ENCODE data around the gene PLEKHO2. TPM values are rescaled to one million over a fixed set of nuclear protein-coding genes. Genes with fewer than 3 reads are reported as not detected.
"Not testable (repeated sequence)": the region's sequence is repeated elsewhere in the genome, so short reads cannot be mapped to it uniquely, and the experiment has no call there.

Gene PLEKHO2, protein sequence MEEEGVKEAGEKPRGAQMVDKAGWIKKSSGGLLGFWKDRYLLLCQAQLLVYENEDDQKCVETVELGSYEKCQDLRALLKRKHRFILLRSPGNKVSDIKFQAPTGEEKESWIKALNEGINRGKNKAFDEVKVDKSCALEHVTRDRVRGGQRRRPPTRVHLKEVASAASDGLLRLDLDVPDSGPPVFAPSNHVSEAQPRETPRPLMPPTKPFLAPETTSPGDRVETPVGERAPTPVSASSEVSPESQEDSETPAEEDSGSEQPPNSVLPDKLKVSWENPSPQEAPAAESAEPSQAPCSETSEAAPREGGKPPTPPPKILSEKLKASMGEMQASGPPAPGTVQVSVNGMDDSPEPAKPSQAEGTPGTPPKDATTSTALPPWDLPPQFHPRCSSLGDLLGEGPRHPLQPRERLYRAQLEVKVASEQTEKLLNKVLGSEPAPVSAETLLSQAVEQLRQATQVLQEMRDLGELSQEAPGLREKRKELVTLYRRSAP
- total RNA-seq (2022) (4.5 and 4.9 TPM in 2 replicates), Bru-seq, nascent RNA (percentile 51 among the genes with signal in this experiment), BruChase-seq, experiment 1, labeled RNA remaining after a 2-hour chase (percentile 73 among the genes with signal in this experiment), BruChase-seq, experiment 2, labeled RNA remaining after a 6-hour chase (percentile 61 among the genes with signal in this experiment)
- long read RNA-seq, partial matches to known transcripts = 0 of 4 reads
- long read RNA-seq, other reads (novel, unspliced or antisense) = 0 of 4 reads

DNA sequence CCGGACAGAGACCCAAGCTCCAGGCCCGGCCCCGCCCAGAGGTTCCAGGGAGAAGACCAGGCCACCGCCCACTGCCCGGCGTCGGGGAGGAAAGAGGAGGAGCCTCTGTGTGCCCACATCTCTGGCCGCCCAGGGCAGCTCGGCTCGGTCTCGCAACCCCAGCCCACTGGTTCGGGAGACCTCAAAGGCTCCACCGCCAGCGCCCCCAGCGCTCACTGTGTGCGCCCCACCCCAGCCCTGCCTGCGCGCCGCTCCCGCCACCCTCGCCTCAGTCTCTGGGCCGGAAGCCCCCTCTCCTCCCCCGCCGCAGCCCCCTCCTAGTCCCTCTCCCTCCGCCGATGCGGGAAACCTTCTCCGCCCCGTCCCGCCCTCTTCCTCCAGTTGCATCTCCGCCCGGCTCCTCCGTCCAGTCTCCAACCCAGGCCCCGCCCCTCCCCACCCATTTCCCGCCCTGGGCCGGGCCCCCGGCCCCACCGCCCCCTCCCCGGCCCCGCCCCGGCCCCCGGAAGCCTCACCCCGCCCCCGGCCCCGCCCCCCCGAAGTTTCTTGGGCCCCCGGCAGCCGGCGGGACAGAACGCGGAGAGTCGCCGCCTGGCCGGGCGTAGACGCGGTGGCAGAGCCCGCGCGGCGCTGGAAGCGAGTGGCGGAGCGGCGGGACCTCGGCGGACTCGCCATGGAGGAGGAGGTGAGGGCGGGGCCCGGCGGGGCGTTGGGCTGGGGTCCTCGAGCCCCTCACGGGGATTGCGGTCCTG is at the start of gene PLEKHO2:
Gene PLEKHO2, plus strand, starts transcription at position 572 of the 752 bp plus-strand sequence. Its CDS starts 102 bp downstream, at position 674.
- Mint-ChIP-seq H3K27me3 (ENCODE audit: insufficient read depth, unreplicated experiment) (peaks cover 2% of the 10 kb centered on the region), H3K36me3 (ENCODE audit: insufficient read depth, unreplicated experiment) (peaks cover 20% of the 10 kb centered on the region), H3K4me1 (ENCODE audit: low read depth, unreplicated experiment) (peaks cover 23% of the 10 kb centered on the region), H3K27ac (ENCODE audit: unreplicated experiment) (peak within 1 kb of the TSS; percentile 66), H3K4me3 (ENCODE audit: unreplicated experiment) (peak within 1 kb of the TSS; percentile 88), H3K9me3 (ENCODE audit: unreplicated experiment) (no peaks in the 10 kb centered on the region)
- intact Hi-C loops (cut with micrococcal nuclease; ENCODE audit: unreplicated experiment) = loop anchor here (5.0 kb wide), 1 partner anchor 51 kb away; no protein-coding TSS in a partner anchor
- Histone ChIP-seq H3K4me3 (ENCODE audit: low read depth, low read length) (peak within 1 kb of the TSS; percentile 65), H3K36me3 (ENCODE audit: control insufficient read depth, insufficient read depth, low read length) (no peaks in the 10 kb centered on the region), H3K4me1 (peaks cover 5% of the 10 kb centered on the region; the same call in 1 of the 2 replicates), H3K9me3 (no peaks in the 10 kb centered on the region), H3K27me3 (replicated peaks; ENCODE audit: control insufficient read depth, insufficient read depth, low read length) (no peaks in the 10 kb centered on the region)
- BruUV-seq (replicated peaks) = no TSS peak
- TF ChIP-seq, protein P1, sequence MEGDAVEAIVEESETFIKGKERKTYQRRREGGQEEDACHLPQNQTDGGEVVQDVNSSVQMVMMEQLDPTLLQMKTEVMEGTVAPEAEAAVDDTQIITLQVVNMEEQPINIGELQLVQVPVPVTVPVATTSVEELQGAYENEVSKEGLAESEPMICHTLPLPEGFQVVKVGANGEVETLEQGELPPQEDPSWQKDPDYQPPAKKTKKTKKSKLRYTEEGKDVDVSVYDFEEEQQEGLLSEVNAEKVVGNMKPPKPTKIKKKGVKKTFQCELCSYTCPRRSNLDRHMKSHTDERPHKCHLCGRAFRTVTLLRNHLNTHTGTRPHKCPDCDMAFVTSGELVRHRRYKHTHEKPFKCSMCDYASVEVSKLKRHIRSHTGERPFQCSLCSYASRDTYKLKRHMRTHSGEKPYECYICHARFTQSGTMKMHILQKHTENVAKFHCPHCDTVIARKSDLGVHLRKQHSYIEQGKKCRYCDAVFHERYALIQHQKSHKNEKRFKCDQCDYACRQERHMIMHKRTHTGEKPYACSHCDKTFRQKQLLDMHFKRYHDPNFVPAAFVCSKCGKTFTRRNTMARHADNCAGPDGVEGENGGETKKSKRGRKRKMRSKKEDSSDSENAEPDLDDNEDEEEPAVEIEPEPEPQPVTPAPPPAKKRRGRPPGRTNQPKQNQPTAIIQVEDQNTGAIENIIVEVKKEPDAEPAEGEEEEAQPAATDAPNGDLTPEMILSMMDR (IDR thresholded peaks at IDR 0.05; ENCODE audit: insufficient read depth in 1 of 2, low read depth in 1 of 2, low read length in 1 of 2, severe bottlenecking in 1 of 2, unreplicated experiment in 1 of 2) = no peak
- ChIA-PET POLR2A (interaction anchor here (0.5 to 1.0 kb wide), 4 partner anchors 10 to 140 kb away, joined by 3 to 10 read pairs (median 5); partner anchors contain the start of gene PIF1), CTCF (interaction anchor here (0.5 to 1.4 kb wide), 3 partner anchors 8 to 53 kb away, joined by 3 to 6 read pairs (median 4); partner anchors contain the start of gene PIF1)
- peak; percentile 93 to 96 for DNase-seq

DNA sequence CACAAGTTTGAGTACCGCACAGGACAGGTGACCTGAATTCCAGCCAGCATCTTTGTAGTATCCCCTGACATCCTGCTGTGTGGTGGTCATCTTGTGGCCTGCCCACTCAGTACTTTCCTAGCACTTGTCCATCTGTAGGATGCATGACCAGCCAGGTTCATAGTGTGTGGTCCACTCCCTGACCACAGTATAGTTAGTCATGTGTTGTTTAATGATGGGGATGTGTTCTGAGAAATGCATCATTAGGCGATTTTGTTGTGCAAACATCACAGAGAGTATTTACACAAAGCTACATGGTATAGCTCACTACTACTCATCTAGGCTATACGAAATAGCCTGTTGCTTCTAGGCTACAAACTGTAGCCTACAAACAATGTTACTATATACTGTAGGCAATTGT is 49.4 kb upstream of the PLEKHO2 start:
- Histone ChIP-seq H3K27me3 (replicated peaks; ENCODE audit: control insufficient read depth, insufficient read depth, low read length) (no peaks in the 10 kb centered on the region), H3K9me3 (no peaks in the 10 kb centered on the region)
- CTCF ChIA-PET = no interaction called here

DNA sequence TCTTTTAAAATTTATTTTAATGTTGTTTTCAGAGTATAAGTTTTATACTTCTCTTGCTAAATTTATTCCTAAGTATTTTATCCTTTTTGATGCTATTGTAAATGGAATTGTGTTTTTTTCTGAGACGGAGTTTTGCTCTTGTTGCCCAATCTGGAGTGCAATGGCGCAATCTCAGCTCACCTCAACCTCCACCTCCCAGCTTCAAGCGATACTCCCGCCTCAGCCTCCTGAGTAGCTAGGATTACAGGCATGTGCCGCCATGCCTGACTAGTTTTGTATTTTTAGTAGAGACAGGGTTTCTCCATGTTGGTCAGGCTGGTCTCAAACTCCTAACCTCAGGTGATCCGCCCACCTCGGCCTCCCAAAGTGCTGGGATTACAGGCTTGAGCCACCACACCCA is 46.4 kb upstream of the PLEKHO2 start:
- H3K9me3 ChIP-seq; H3K4me3 Mint-ChIP-seq (ENCODE audit: unreplicated experiment); H3K4me1 ChIP-seq; H3K36me3 ChIP-seq (ENCODE audit: control insufficient read depth, insufficient read depth, low read length); POLR2A ChIA-PET; H3K36me3 Mint-ChIP-seq (ENCODE audit: insufficient read depth, unreplicated experiment); H3K4me1 Mint-ChIP-seq (ENCODE audit: low read depth, unreplicated experiment); H3K9me3 Mint-ChIP-seq (ENCODE audit: unreplicated experiment); BruUV-seq (replicated peaks); H3K27me3 Mint-ChIP-seq (ENCODE audit: insufficient read depth, unreplicated experiment); H3K27ac Mint-ChIP-seq (ENCODE audit: unreplicated experiment); intact Hi-C loops (cut with micrococcal nuclease; ENCODE audit: unreplicated experiment); H3K27me3 ChIP-seq (replicated peaks; ENCODE audit: control insufficient read depth, insufficient read depth, low read length); H3K4me3 ChIP-seq (ENCODE audit: low read depth, low read length); CTCF ChIA-PET; DNase-seq: not testable (repeated sequence)

More for the DNA sequence above, 49.4 kb upstream of the PLEKHO2 start:
- H3K4me1 ChIP-seq = no peaks in the 10 kb centered on the region
- intact Hi-C loops (cut with micrococcal nuclease; ENCODE audit: unreplicated experiment) = no loop called here
- no peak overlapping the region for H3K27ac Mint-ChIP-seq (ENCODE audit: unreplicated experiment)
- no peak overlapping the region for H3K4me3 ChIP-seq (ENCODE audit: low read depth, low read length)
- H3K36me3 ChIP-seq (ENCODE audit: control insufficient read depth, insufficient read depth, low read length) = no peaks in the 10 kb centered on the region
- TF ChIP-seq, protein P1 (IDR thresholded peaks at IDR 0.05; ENCODE audit: insufficient read depth in 1 of 2, low read depth in 1 of 2, low read length in 1 of 2, severe bottlenecking in 1 of 2, unreplicated experiment in 1 of 2) = no peak
- H3K9me3 Mint-ChIP-seq (ENCODE audit: unreplicated experiment) = no peaks in the 10 kb centered on the region
- H3K4me1 Mint-ChIP-seq (ENCODE audit: low read depth, unreplicated experiment) = no peaks in the 10 kb centered on the region
- H3K27me3 Mint-ChIP-seq (ENCODE audit: insufficient read depth, unreplicated experiment) = no peaks in the 10 kb centered on the region
- POLR2A ChIA-PET = no interaction called here
- no peak overlapping the region for H3K4me3 Mint-ChIP-seq (ENCODE audit: unreplicated experiment)
- BruUV-seq (replicated peaks) = no TSS peak
- H3K36me3 Mint-ChIP-seq (ENCODE audit: insufficient read depth, unreplicated experiment) = no peaks in the 10 kb centered on the region
- no peak for DNase-seq

DNA sequence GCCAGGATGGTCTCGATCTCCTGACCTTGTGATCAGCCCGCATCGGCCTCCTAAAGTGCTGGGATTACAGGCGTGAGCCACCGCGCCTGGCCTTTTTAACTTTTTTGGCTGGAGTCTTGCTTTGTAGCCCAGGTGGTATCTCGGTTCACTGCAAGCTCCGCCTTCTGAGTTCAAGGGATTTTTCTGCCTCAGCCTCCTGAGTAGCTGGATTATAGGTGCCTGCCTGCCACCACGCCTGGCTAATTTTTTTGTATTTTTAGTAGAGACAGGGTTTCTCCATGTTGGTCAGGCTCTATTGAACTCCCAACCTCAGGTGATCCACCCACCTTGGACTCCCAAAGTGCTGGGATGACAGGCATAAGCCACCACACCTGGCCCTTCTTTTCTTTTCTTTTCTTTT is 45.8 kb upstream of the PLEKHO2 start:
- H3K9me3 ChIP-seq; H3K36me3 ChIP-seq (ENCODE audit: control insufficient read depth, insufficient read depth, low read length); H3K27me3 ChIP-seq (replicated peaks; ENCODE audit: control insufficient read depth, insufficient read depth, low read length); H3K36me3 Mint-ChIP-seq (ENCODE audit: insufficient read depth, unreplicated experiment); intact Hi-C loops (cut with micrococcal nuclease; ENCODE audit: unreplicated experiment); CTCF ChIA-PET; H3K4me3 Mint-ChIP-seq (ENCODE audit: unreplicated experiment); H3K9me3 Mint-ChIP-seq (ENCODE audit: unreplicated experiment); DNase-seq; H3K27ac Mint-ChIP-seq (ENCODE audit: unreplicated experiment); H3K4me1 Mint-ChIP-seq (ENCODE audit: low read depth, unreplicated experiment); POLR2A ChIA-PET; H3K4me1 ChIP-seq; H3K27me3 Mint-ChIP-seq (ENCODE audit: insufficient read depth, unreplicated experiment); BruUV-seq (replicated peaks); H3K4me3 ChIP-seq (ENCODE audit: low read depth, low read length): not testable (repeated sequence)

DNA sequence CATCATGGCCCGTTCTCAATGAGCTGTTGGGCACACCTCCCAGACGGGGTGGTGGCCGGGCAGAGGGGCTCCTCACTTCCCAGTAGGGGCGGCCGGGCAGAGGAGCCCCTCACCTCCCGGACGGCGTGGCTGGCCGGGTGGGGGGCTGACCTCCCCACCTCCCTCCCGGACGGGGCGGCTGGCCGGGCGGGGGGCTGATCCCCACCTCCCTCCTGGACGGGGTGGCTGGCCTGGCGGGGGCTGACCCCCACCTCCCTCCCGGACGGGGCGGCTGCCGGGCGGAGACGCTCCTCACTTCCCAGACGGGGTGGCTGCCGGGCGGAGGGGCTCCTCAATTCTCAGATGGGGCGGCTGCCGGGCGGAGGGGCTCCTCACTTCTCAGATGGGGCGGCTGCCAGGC is 42.8 kb upstream of the PLEKHO2 start:
- BruUV-seq (replicated peaks); POLR2A ChIA-PET; CTCF ChIA-PET: not testable (repeated sequence)

More for the DNA sequence above, 42.8 kb upstream of the PLEKHO2 start:
- DNase-seq; H3K36me3 Mint-ChIP-seq (ENCODE audit: insufficient read depth, unreplicated experiment); H3K27me3 ChIP-seq (replicated peaks; ENCODE audit: control insufficient read depth, insufficient read depth, low read length); H3K4me3 Mint-ChIP-seq (ENCODE audit: unreplicated experiment); H3K4me3 ChIP-seq (ENCODE audit: low read depth, low read length); H3K4me1 Mint-ChIP-seq (ENCODE audit: low read depth, unreplicated experiment); H3K36me3 ChIP-seq (ENCODE audit: control insufficient read depth, insufficient read depth, low read length); H3K9me3 Mint-ChIP-seq (ENCODE audit: unreplicated experiment); H3K27me3 Mint-ChIP-seq (ENCODE audit: insufficient read depth, unreplicated experiment); H3K27ac Mint-ChIP-seq (ENCODE audit: unreplicated experiment); H3K4me1 ChIP-seq; H3K9me3 ChIP-seq; intact Hi-C loops (cut with micrococcal nuclease; ENCODE audit: unreplicated experiment): not testable (repeated sequence)
